WERI-Rb-1 (cell line): ENCODE measurements around the gene STOX2.

ENCODE experiments used
- DNase-seq: peaks from one replicate; pipeline ENCODE4 v3.0.0-alpha.2; 2020
- H3K27ac ChIP-seq: fragments of 250-450 bp; sonication (Bioruptor Pico); 2 replicates; pipeline ENCODE4 v1.5.1; 2020; ENCODE audit warnings: mild to moderate bottlenecking, moderate library complexity
- H3K27me3 ChIP-seq: fragments of 250-450 bp; sonication (Bioruptor Pico); 2 replicates; pipeline ENCODE4 v1.5.1; 2021; ENCODE audit warnings: mild to moderate bottlenecking, low read depth, moderate library complexity; ENCODE audit not compliant: insufficient read depth, severe bottlenecking
- H3K36me3 ChIP-seq: fragments of 250-450 bp; sonication (Bioruptor Pico); 2 replicates; pipeline ENCODE4 v1.5.1; 2020; ENCODE audit warnings: mild to moderate bottlenecking, moderate library complexity
- H3K4me3 ChIP-seq: 2 replicates; pipeline ENCODE4 v1.5.1; 2011; ENCODE audit warnings: low read depth, mild to moderate bottlenecking, control low read depth, low read length
- H3K9me3 ChIP-seq: fragments of 250-450 bp; sonication (Bioruptor Pico); 2 replicates; pipeline ENCODE4 v1.5.1; 2021; ENCODE audit warnings: mild to moderate bottlenecking, moderate library complexity; ENCODE audit not compliant: severe bottlenecking
- CTCF ChIP-seq: IDR thresholded peaks from 2 replicates; pipeline ENCODE4 v1.5.1; 2011; ENCODE audit warnings: low read depth, mild to moderate bottlenecking, control low read depth, inconsistent platforms, low read length

Gene STOX2

GRCh38 chr4:183935355-183936005 lies 30.4 kb downstream of the STOX2 start:
- H3K27me3 ChIP-seq, result no peaks in the 10 kb centered on the region
- H3K27ac ChIP-seq, result no peak overlapping the region
- no peaks in the 10 kb centered on the region for H3K9me3 ChIP-seq
- no peak for TF ChIP-seq CTCF
- no peaks in the 10 kb centered on the region for H3K36me3 ChIP-seq
- no peak for DNase-seq
- H3K4me3 ChIP-seq, result no peak overlapping the region

GRCh38 chr4:183936047-183936446 lies 30.9 kb downstream of the STOX2 start:
- TF ChIP-seq CTCF, result no peak
- no peak for DNase-seq
- Histone ChIP-seq H3K4me3 (no peak overlapping the region), H3K9me3 (no peaks in the 10 kb centered on the region), H3K36me3 (no peaks in the 10 kb centered on the region), H3K27me3 (no peaks in the 10 kb centered on the region), H3K27ac (no peak overlapping the region)

GRCh38 chr4:183936574-183937345 lies 31.7 kb downstream of the STOX2 start:
- no peak overlapping the region for H3K27ac ChIP-seq
- H3K9me3 ChIP-seq, result no peaks in the 10 kb centered on the region
- no peak for DNase-seq
- H3K4me3 ChIP-seq, result no peak overlapping the region
- TF ChIP-seq CTCF, result no peak
- no peaks in the 10 kb centered on the region for H3K27me3 ChIP-seq
- H3K36me3 ChIP-seq, result no peaks in the 10 kb centered on the region

- no peak for DNase-seq
- no peaks in the 10 kb centered on the region for H3K9me3 ChIP-seq
- no peak overlapping the region for H3K27ac ChIP-seq
- no peak for TF ChIP-seq CTCF
- no peaks in the 10 kb centered on the region for H3K36me3 ChIP-seq
- no peaks in the 10 kb centered on the region for H3K27me3 ChIP-seq
- H3K4me3 ChIP-seq, result no peak overlapping the region
These were observed 35.8 kb downstream of the STOX2 start for GRCh38 chr4:183940864-183941263.

- H3K27ac ChIP-seq, result no peak overlapping the region
- DNase-seq, result no peak
- H3K36me3 ChIP-seq, result no peaks in the 10 kb centered on the region
- H3K27me3 ChIP-seq, result no peaks in the 10 kb centered on the region
- H3K4me3 ChIP-seq, result no peak overlapping the region
- H3K9me3 ChIP-seq, result no peaks in the 10 kb centered on the region
- TF ChIP-seq CTCF, result no peak
These were observed 36.9 kb downstream of the STOX2 start for GRCh38 chr4:183941964-183942363.

- no peaks in the 10 kb centered on the region for H3K9me3 ChIP-seq
- H3K27ac ChIP-seq, result peak overlapping the region; percentile 10
- peak overlapping the region; percentile 44 for H3K4me3 ChIP-seq
- no peak for DNase-seq
- H3K27me3 ChIP-seq, result no peaks in the 10 kb centered on the region
- TF ChIP-seq CTCF, result no peak
- no peaks in the 10 kb centered on the region for H3K36me3 ChIP-seq
These were observed 40.6 kb downstream of the STOX2 start for GRCh38 chr4:183945741-183946140.
